ENCODE data around the gene DACT2. TPM values are rescaled to one million over a fixed set of nuclear protein-coding genes. Genes with fewer than 3 reads are reported as not detected.

Gene DACT2
- total and polyA plus RNA-seq, 2 experiments from 2014 or later, result not detected

GRCh38 chr6:168332020-168332419, 12.4 kb upstream of the DACT2 start:
- Histone ChIP-seq H3K4me2 (ENCODE audit: unreplicated experiment) (no peak overlapping the region), H3K27ac (no peak overlapping the region), H3K36me3 (ENCODE audit: low read depth) (no peaks in the 10 kb centered on the region), H3K9me2 (ENCODE audit: insufficient read depth) (no peaks in the 10 kb centered on the region), H3K9ac (no peak overlapping the region), H2AFZ (no peak overlapping the region), H3K4me1 (ENCODE audit: insufficient read depth) (no peaks in the 10 kb centered on the region), H3K9me3 (ENCODE audit: low read depth) (no peaks in the 10 kb centered on the region), H3F3A (ENCODE audit: insufficient read depth) (no peaks in the 10 kb centered on the region), H3K27me3 (replicated peaks; ENCODE audit: insufficient read depth) (no peaks in the 10 kb centered on the region), H4K20me1 (ENCODE audit: insufficient read depth) (no peaks in the 10 kb centered on the region), H3K79me2 (ENCODE audit: insufficient read depth) (no peaks in the 10 kb centered on the region), H3K4me3 (no peak overlapping the region)
- 37 to 38% methylated on average over 13 of the region's 13 CpGs for WGBS, 2 experiments (ENCODE audit: low coverage in 1 of 2, low lambda C conversion rate in 2 of 2, missing lambda C conversion rate in 2 of 2)
- DNase-seq, result no peak
- no peak for TF ChIP-seq EZH2 (IDR thresholded peaks at IDR 0.05; ENCODE audit: insufficient read depth, poor library complexity, severe bottlenecking)
- no peak for TF ChIP-seq EZH2phosphoT487 (IDR thresholded peaks at IDR 0.05; ENCODE audit: insufficient read depth, low read depth)
- in situ Hi-C loops (cut with MboI), result no loop called here

- no peaks in the 10 kb centered on the region for H3K27me3 ChIP-seq (replicated peaks; ENCODE audit: insufficient read depth)
- no peaks in the 10 kb centered on the region for H3K79me2 ChIP-seq (ENCODE audit: insufficient read depth)
- no peaks in the 10 kb centered on the region for H3K36me3 ChIP-seq (ENCODE audit: low read depth)
- H4K20me1 ChIP-seq (ENCODE audit: insufficient read depth), result no peaks in the 10 kb centered on the region
- no peak overlapping the region for H3K9ac ChIP-seq
- H3K4me3 ChIP-seq, result no peak overlapping the region
- TF ChIP-seq EZH2 (IDR thresholded peaks at IDR 0.05; ENCODE audit: insufficient read depth, poor library complexity, severe bottlenecking) (no peak), EZH2phosphoT487 (IDR thresholded peaks at IDR 0.05; ENCODE audit: insufficient read depth, low read depth) (no peak)
- H3K4me2 ChIP-seq (ENCODE audit: unreplicated experiment), result no peak overlapping the region
- H3K27ac ChIP-seq, result no peak overlapping the region
- no peaks in the 10 kb centered on the region for H3K4me1 ChIP-seq (ENCODE audit: insufficient read depth)
- H2AFZ ChIP-seq, result no peak overlapping the region
- no peak for DNase-seq
- no peaks in the 10 kb centered on the region for H3K9me3 ChIP-seq (ENCODE audit: low read depth)
- in situ Hi-C loops (cut with MboI), result no loop called here
- H3F3A ChIP-seq (ENCODE audit: insufficient read depth), result no peaks in the 10 kb centered on the region
- no peaks in the 10 kb centered on the region for H3K9me2 ChIP-seq (ENCODE audit: insufficient read depth)
- 23% methylated on average over 4 of the region's 4 CpGs for WGBS, 2 experiments (ENCODE audit: low coverage in 1 of 2, low lambda C conversion rate in 2 of 2, missing lambda C conversion rate in 2 of 2)
Measured at GRCh38 chr6:168331058-168331457, 11.5 kb upstream of the DACT2 start.

GRCh38 chr6:168330403-168330802, 10.8 kb upstream of the DACT2 start:
- H3K36me3 ChIP-seq (ENCODE audit: low read depth), result no peaks in the 10 kb centered on the region
- H4K20me1 ChIP-seq (ENCODE audit: insufficient read depth), result no peaks in the 10 kb centered on the region
- H2AFZ ChIP-seq, result no peak overlapping the region
- in situ Hi-C loops (cut with MboI), result no loop called here
- 58% methylated on average over 10 of the region's 10 CpGs for WGBS, 2 experiments (ENCODE audit: low coverage in 1 of 2, low lambda C conversion rate in 2 of 2, missing lambda C conversion rate in 2 of 2)
- no peaks in the 10 kb centered on the region for H3K27me3 ChIP-seq (replicated peaks; ENCODE audit: insufficient read depth)
- H3K9ac ChIP-seq, result no peak overlapping the region
- H3K9me3 ChIP-seq (ENCODE audit: low read depth), result no peaks in the 10 kb centered on the region
- no peaks in the 10 kb centered on the region for H3K9me2 ChIP-seq (ENCODE audit: insufficient read depth)
- TF ChIP-seq EZH2 (IDR thresholded peaks at IDR 0.05; ENCODE audit: insufficient read depth, poor library complexity, severe bottlenecking), result no peak
- no peak for TF ChIP-seq EZH2phosphoT487 (IDR thresholded peaks at IDR 0.05; ENCODE audit: insufficient read depth, low read depth)
- H3K79me2 ChIP-seq (ENCODE audit: insufficient read depth), result no peaks in the 10 kb centered on the region
- no peak overlapping the region for H3K4me3 ChIP-seq
- DNase-seq, result no peak
- H3F3A ChIP-seq (ENCODE audit: insufficient read depth), result no peaks in the 10 kb centered on the region
- H3K4me2 ChIP-seq (ENCODE audit: unreplicated experiment), result no peak overlapping the region
- no peak overlapping the region for H3K27ac ChIP-seq
- no peaks in the 10 kb centered on the region for H3K4me1 ChIP-seq (ENCODE audit: insufficient read depth)

- DNase-seq, result no peak
- no peaks in the 10 kb centered on the region for H3K36me3 ChIP-seq (ENCODE audit: low read depth)
- no peaks in the 10 kb centered on the region for H3K4me1 ChIP-seq (ENCODE audit: insufficient read depth)
- no peaks in the 10 kb centered on the region for H3K79me2 ChIP-seq (ENCODE audit: insufficient read depth)
- no peaks in the 10 kb centered on the region for H3K9me2 ChIP-seq (ENCODE audit: insufficient read depth)
- no peak overlapping the region for H3K9ac ChIP-seq
- in situ Hi-C loops (cut with MboI), result no loop called here
- 56 to 63% methylated on average over 4 of the region's 4 CpGs for WGBS, 2 experiments (ENCODE audit: low coverage in 1 of 2, low lambda C conversion rate in 2 of 2, missing lambda C conversion rate in 2 of 2)
- TF ChIP-seq EZH2 (IDR thresholded peaks at IDR 0.05; ENCODE audit: insufficient read depth, poor library complexity, severe bottlenecking) (no peak), EZH2phosphoT487 (IDR thresholded peaks at IDR 0.05; ENCODE audit: insufficient read depth, low read depth) (no peak)
- H3K9me3 ChIP-seq (ENCODE audit: low read depth), result no peaks in the 10 kb centered on the region
- no peak overlapping the region for H3K27ac ChIP-seq
- no peak overlapping the region for H3K4me3 ChIP-seq
- H3K27me3 ChIP-seq (replicated peaks; ENCODE audit: insufficient read depth), result no peaks in the 10 kb centered on the region
- no peaks in the 10 kb centered on the region for H3F3A ChIP-seq (ENCODE audit: insufficient read depth)
- H3K4me2 ChIP-seq (ENCODE audit: unreplicated experiment), result no peak overlapping the region
- H4K20me1 ChIP-seq (ENCODE audit: insufficient read depth), result no peaks in the 10 kb centered on the region
- H2AFZ ChIP-seq, result no peak overlapping the region
Measured at GRCh38 chr6:168328086-168328485, 8.5 kb upstream of the DACT2 start.

Measured in GM23248 (cell line).